Cardiac fibroblast (primary cell): ENCODE measurements around the gene NWD2.

Source experiments
- DNase-seq, 2 donors: peaks; one replicate each; pipeline versions ENCODE4 v3.0.0 to v3.0.0-alpha.2; 2010; ENCODE audit warnings: low read depth in 2 of 2
- H3K4me3 ChIP-seq, 2 donors: replicated peaks in 1 of 2; 1 replicate in 1 of 2; 2 replicates in 1 of 2; pipeline ENCODE4 v1.5.1; 2011; ENCODE audit warnings: low read depth in 2 of 2, low read length in 2 of 2, mild to moderate bottlenecking in 2 of 2, moderate library complexity in 1 of 2
- TF ChIP-seq, protein P1 (sequence below): IDR thresholded peaks from one replicate; pipeline ENCODE4 v1.5.1; 2011; ENCODE audit warnings: low read depth, mild to moderate bottlenecking, low read length, inconsistent platforms

The NWD2 gene

DNA sequence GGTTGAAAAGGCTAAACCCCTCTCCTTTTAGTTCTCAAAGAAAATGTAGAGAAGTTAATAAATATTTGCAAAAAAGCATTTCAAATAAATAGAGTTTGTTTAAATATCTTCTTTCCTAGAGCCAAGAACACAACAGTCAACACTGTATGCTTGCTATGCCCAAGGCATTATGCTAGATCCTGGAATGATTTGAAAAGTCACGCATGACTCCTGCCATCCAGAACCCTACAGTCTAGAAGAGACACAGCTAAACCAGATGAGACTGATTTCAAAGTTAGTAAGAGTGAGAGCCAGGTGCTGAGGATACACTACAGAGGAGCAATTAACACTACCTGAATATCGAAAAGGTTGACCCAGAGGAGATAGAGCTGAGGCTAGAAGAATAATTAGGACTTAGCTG is 205.8 kb downstream of the NWD2 start:
- no peak overlapping the region for H3K4me3 ChIP-seq
- TF ChIP-seq, protein P1, sequence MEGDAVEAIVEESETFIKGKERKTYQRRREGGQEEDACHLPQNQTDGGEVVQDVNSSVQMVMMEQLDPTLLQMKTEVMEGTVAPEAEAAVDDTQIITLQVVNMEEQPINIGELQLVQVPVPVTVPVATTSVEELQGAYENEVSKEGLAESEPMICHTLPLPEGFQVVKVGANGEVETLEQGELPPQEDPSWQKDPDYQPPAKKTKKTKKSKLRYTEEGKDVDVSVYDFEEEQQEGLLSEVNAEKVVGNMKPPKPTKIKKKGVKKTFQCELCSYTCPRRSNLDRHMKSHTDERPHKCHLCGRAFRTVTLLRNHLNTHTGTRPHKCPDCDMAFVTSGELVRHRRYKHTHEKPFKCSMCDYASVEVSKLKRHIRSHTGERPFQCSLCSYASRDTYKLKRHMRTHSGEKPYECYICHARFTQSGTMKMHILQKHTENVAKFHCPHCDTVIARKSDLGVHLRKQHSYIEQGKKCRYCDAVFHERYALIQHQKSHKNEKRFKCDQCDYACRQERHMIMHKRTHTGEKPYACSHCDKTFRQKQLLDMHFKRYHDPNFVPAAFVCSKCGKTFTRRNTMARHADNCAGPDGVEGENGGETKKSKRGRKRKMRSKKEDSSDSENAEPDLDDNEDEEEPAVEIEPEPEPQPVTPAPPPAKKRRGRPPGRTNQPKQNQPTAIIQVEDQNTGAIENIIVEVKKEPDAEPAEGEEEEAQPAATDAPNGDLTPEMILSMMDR: no peak
- no peak for DNase-seq

DNA sequence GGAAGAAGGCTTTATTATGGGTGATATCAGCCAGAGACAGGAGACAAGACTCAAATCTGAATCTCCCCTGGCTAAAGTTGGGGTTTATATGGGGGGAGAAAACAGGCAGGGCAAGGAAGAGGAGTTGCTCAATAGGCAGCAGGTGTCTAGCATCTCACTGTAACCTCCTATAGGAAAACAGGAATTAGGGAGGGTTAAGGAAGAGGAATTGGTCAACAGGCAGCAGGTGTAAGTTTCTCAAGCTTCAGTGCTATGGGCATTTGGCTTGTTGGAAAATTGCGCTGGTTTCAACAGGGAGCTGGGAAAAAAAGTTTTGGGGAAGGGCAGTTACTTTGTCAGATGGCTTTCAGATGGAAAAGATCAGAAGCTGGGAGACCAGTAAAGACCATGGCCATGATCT is 206.4 kb downstream of the NWD2 start:
- TF ChIP-seq, protein P1: no peak
- DNase-seq: no peak
- H3K4me3 ChIP-seq: no peak overlapping the region

DNA sequence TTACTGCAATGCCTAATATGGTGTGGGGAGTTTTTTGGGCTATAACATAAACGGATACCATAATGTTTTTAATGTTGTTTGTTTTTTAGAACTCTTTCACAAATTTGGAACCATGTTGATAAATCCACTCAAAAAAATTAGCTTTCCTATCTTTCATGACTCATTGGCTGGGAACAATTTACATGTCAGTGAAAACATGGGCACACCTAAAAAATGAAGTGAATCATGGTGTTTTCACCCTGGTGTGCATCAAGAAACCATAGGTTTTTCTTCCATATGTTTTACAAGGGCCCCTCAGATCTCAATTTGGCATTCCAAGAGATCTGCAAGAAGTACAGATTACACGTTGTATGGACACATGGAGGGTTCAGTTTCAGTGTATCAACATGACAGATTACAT is 207.1 kb downstream of the NWD2 start:
- TF ChIP-seq, protein P1: no peak
- no peak overlapping the region for H3K4me3 ChIP-seq
- DNase-seq: no peak

DNA sequence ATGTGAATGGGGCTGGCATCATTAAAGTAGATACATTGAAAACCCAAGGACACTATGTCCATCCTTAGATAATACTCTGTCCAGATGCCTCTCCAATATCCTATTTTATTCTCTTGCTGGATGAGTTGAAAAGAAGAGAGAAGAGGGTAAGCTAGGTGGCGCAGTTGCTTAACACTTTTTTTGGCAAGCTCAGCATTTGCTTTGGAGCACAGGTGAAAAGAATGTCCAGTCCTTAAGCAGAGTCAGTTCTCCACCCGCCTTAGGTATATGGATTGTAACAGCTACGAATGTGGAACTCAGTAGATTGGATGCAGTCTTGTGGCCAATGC is 208.4 kb downstream of the NWD2 start:
- TF ChIP-seq, protein P1: peak; percentile 66
- no peak overlapping the region for H3K4me3 ChIP-seq
- peak; percentile 74 to 82 for DNase-seq

DNA sequence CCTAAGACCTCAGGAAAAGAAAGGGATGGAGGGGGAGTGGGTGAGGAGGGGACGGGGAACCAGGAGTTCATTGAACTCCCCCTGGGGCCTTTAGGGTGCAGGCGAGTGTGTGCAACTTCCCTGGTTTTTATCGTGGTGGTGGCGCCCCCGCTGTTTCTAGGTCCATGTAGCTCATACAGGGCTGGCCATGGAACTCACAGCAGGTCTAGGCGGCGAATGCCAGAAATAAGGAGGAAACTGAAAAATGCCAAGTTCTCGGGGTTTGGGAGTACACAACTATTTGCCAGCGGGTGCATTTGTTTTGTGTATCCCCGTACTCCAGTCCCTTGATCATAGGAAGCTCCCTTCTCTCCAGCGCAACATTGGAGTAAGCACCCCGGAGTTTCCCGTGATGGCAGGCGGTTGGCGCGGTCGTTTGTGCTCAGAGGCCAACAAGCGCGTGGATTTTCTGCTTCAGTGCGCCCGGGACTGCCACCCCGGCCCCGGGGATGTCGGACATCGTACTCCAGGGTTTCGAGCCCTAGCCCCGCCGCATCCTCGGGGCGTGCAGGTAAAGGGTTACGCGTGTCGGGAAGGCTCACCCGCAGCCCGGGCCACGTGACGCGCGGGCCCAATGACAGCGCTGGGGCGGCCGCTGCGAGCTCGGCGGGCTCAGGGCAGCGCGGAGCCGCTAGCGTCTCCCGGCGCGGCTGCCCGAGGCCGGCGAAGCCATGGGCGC is 208.9 kb downstream of the NWD2 start:
- TF ChIP-seq, protein P1: no peak
- H3K4me3 ChIP-seq: peak overlapping the region; percentile 43 to 49
- peak; percentile 10 to 22 for DNase-seq

DNA sequence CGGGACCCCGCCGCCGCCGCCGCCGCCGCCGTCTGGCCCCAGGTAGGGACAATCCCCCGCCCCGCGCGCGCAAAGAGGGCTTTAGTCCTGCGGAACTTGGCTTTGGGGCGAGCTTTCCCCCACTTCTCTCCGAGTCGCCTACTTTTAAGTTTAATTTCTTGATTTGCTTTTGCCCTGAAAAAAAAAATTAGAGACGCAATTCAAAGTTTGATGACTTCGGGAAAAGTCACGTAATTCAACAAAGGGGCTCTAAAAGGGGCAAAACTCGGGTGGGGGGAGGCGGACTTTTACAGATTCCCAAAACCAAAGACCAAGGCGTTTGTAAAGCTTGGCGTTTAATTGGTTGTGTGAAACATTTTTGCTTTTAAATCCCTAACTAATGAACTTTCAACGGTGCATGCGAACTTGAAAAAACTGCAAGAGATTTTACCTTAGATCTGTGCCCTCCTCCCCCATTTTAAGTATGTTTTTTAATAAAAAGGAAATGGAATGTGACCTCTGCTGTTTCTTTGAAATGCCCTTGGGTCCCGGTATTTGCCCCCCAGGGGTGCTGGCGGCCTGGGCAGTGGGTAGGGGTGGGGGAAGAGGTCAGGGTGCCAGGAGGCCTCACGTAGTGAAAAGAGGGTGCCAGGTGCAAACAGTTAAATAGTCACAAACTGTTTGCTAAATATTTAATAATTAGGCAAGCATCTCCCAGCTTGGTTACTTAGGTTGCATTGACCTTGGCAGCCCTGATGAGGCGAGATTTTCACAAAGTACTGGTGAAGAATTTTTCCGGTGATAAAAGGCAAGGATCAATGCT is 209.7 kb downstream of the NWD2 start:
- H3K4me3 ChIP-seq: peak overlapping the region in 1 of 2 donors; percentile 31
- no peak for DNase-seq
- TF ChIP-seq, protein P1: no peak
